ENCODE results near the gene SMIM32.

GRCh38 chr5:136193322-136193935 lies 467 bp upstream of the SMIM32 start:
- TF ChIP-seq, protein P1, sequence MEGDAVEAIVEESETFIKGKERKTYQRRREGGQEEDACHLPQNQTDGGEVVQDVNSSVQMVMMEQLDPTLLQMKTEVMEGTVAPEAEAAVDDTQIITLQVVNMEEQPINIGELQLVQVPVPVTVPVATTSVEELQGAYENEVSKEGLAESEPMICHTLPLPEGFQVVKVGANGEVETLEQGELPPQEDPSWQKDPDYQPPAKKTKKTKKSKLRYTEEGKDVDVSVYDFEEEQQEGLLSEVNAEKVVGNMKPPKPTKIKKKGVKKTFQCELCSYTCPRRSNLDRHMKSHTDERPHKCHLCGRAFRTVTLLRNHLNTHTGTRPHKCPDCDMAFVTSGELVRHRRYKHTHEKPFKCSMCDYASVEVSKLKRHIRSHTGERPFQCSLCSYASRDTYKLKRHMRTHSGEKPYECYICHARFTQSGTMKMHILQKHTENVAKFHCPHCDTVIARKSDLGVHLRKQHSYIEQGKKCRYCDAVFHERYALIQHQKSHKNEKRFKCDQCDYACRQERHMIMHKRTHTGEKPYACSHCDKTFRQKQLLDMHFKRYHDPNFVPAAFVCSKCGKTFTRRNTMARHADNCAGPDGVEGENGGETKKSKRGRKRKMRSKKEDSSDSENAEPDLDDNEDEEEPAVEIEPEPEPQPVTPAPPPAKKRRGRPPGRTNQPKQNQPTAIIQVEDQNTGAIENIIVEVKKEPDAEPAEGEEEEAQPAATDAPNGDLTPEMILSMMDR (IDR thresholded peaks at IDR 0.05; ENCODE audit: low read depth, low read length, poor library complexity, severe bottlenecking) = no peak
- no peak for TF ChIP-seq EZH2phosphoT487 (IDR thresholded peaks at IDR 0.05; ENCODE audit: borderline replicate concordance, low read length)

All from DOHH2 (cell line).